ENCODE results near the gene RNF133. TPM values are rescaled to one million over a fixed set of nuclear protein-coding genes. Genes with fewer than 3 reads are reported as not detected.
A peak's percentile ranks its signal among the peaks of the same experiment; 100 is the strongest.

RNF133 gene
- polyA plus RNA-seq, 1 donor from 2014 or later, result not detected

DNA sequence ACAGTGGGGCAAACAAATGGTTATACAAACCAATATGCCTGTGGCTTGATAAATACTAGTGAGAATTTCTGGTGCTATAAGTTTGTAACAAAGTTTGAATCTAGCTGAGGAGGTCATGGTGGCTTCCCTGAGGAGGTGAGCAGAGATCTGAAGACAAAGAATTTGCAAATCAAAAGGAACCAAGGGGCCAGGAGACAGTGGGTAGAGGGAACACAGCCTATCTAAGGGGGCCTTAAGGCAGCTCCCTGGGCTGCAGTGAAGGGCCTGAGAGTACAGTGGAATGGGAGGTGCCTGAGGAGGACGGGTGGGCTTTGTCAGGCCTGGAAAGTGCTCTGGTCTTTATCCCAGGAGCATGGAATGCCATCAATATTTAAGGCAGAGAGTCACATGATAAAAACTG lies 21.8 kb downstream of the RNF133 start:
- Mint-ChIP-seq H3K4me3 (no peak overlapping the region), H3K4me1 (no peaks in the 10 kb centered on the region), H3K27ac (no peak overlapping the region), H3K9me3 (peaks cover 0 to 6% (median 2%) of the 10 kb centered on the region in 3 donors), H3K36me3 (no peaks in the 10 kb centered on the region), H3K27me3 (no peaks in the 10 kb centered on the region)

DNA sequence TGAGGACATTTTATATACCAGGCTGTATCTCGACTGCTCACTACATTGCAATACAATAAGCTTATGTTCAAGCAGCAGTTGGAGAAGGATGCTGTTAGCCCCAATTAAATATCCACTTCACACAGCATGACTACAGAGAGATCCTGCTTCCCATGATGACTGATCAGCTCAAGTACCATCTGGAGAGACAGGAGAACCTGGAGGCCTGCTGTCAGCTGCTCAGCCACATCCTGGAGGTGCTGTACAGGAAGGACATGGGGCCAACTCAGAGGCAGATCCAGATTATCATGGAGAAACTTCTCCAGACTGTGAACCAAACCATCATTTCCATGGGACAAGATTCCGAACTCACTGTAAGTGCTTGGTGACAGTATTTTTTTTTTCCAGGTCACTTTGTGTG lies 22.5 kb downstream of the RNF133 start:
- Mint-ChIP-seq H3K4me1 (peaks cover 0 to 2% (median 0%) of the 10 kb centered on the region in 3 donors), H3K9me3 (peaks cover 2 to 6% (median 3%) of the 10 kb centered on the region in 3 donors), H3K27ac (no peak overlapping the region), H3K4me3 (no peak overlapping the region), H3K36me3 (peaks cover 1% of the 10 kb centered on the region), H3K27me3 (no peaks in the 10 kb centered on the region)

- no peak overlapping the region for H3K4me3 Mint-ChIP-seq
- H3K27ac Mint-ChIP-seq, result no peak overlapping the region
- peaks cover 2 to 6% (median 4%) of the 10 kb centered on the region in 3 donors for H3K9me3 Mint-ChIP-seq
- peaks cover 0 to 2% (median 0%) of the 10 kb centered on the region in 3 donors for H3K4me1 Mint-ChIP-seq
- no peaks in the 10 kb centered on the region for H3K27me3 Mint-ChIP-seq
- peaks cover 3% of the 10 kb centered on the region for H3K36me3 Mint-ChIP-seq
These were observed 23.3 kb downstream of the RNF133 start for GRCh38 chr7:122675621-122676020.

DNA sequence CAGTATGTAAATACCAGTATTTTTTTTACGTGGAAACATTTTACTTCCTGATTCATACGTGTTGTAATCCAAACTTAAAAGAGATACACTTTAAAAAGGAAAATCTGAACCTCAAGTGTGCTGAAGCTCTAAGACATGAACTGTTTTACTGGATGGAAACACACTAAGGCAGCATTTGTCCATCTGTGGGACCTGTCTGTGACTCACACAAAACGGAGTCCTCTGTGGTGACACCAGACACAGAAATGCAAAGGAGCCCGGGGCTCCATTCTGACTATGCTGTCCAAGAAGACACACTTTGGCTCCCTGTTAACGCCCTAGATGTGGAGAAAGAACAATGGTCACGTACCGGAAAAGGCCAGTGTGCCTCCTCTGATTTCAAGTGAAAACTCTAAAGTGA lies 23.9 kb downstream of the RNF133 start:
- Mint-ChIP-seq H3K4me1 (peaks cover 0 to 2% (median 0%) of the 10 kb centered on the region in 3 donors), H3K27ac (no peak overlapping the region), H3K9me3 (peaks cover 2 to 6% (median 4%) of the 10 kb centered on the region in 3 donors), H3K27me3 (no peaks in the 10 kb centered on the region), H3K36me3 (peaks cover 3% of the 10 kb centered on the region), H3K4me3 (no peak overlapping the region)

DNA sequence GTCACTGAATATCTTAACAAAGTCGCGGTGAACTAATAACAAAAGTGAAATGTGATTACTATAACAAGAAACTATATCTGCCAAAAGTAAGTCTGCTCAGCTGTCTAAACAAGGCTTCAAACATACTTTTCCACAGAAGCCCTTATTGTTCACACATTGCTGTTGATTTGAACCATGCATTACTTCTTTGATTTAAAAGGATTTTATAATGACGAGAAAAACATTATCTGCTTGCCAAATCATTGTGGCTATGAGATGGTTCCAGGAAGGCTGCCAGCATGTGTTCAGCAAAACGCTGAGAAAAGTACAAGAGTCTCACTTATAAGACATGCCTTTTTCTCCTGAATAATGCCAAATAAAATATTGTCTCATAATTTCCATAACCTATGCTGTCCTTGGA lies 24.4 kb downstream of the RNF133 start:
- Mint-ChIP-seq H3K27me3 (no peaks in the 10 kb centered on the region), H3K4me3 (no peak overlapping the region), H3K27ac (no peak overlapping the region), H3K9me3 (peaks cover 2 to 6% (median 4%) of the 10 kb centered on the region in 3 donors), H3K4me1 (peaks cover 0 to 2% (median 0%) of the 10 kb centered on the region in 3 donors), H3K36me3 (peaks cover 3% of the 10 kb centered on the region)

DNA sequence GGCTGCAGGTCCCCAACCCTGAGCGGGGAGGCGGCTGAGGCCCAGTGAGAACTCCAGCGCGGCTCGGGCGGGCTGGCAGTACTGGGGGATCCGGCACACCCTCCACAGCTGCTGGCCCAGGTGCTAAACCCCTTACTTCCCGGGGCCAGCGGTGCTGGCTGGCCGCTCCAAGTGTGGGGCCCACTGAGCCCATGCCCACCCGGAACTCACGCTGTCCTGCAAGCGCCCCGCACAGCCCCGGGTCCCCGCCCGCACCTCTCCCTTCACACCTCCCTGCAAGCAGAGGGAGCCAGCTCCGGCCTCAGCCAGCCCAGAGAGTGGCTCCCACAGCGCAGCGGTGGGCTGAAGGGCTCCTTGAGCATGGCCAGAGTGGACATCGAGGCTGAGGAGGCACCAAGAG lies 25.0 kb downstream of the RNF133 start:
- no peak overlapping the region for H3K27ac Mint-ChIP-seq

GRCh38 chr7:122672536-122672935 lies 26.4 kb downstream of the RNF133 start:
- no peaks in the 10 kb centered on the region for H3K27me3 Mint-ChIP-seq

More for the DNA sequence above, 25.0 kb downstream of the RNF133 start:
- peaks cover 3% of the 10 kb centered on the region for H3K36me3 Mint-ChIP-seq
- H3K9me3 Mint-ChIP-seq, result peaks cover 2 to 4% (median 3%) of the 10 kb centered on the region in 3 donors
- no peaks in the 10 kb centered on the region for H3K27me3 Mint-ChIP-seq
- H3K4me3 Mint-ChIP-seq, result no peak overlapping the region
- H3K4me1 Mint-ChIP-seq, result peaks cover 0 to 2% (median 0%) of the 10 kb centered on the region in 3 donors

GRCh38 chr7:122663733-122664132 lies 35.2 kb downstream of the RNF133 start:
- Mint-ChIP-seq H3K36me3 (no peaks in the 10 kb centered on the region), H3K4me3 (no peak overlapping the region), H3K4me1 (no peaks in the 10 kb centered on the region), H3K27me3 (no peaks in the 10 kb centered on the region), H3K27ac (no peak overlapping the region), H3K9me3 (peaks cover 0 to 4% (median 0%) of the 10 kb centered on the region in 3 donors)

More at GRCh38 chr7:122672536-122672935, 26.4 kb downstream of the RNF133 start:
- H3K4me3 Mint-ChIP-seq, result no peak overlapping the region
- H3K27ac Mint-ChIP-seq, result no peak overlapping the region
- H3K36me3 Mint-ChIP-seq, result peaks cover 3% of the 10 kb centered on the region
- H3K9me3 Mint-ChIP-seq, result peaks cover 2 to 6% (median 4%) of the 10 kb centered on the region in 3 donors
- H3K4me1 Mint-ChIP-seq, result peaks cover 0 to 2% (median 0%) of the 10 kb centered on the region in 3 donors

GRCh38 chr7:122658856-122659255 lies 40.1 kb downstream of the RNF133 start:
- Mint-ChIP-seq H3K27ac (peak overlapping the region in 1 of 3 donors; percentile 54), H3K4me1 (no peaks in the 10 kb centered on the region), H3K27me3 (no peaks in the 10 kb centered on the region), H3K36me3 (peaks cover 2% of the 10 kb centered on the region), H3K9me3 (peaks cover 0 to 12% (median 5%) of the 10 kb centered on the region in 3 donors), H3K4me3 (no peak overlapping the region)

DNA sequence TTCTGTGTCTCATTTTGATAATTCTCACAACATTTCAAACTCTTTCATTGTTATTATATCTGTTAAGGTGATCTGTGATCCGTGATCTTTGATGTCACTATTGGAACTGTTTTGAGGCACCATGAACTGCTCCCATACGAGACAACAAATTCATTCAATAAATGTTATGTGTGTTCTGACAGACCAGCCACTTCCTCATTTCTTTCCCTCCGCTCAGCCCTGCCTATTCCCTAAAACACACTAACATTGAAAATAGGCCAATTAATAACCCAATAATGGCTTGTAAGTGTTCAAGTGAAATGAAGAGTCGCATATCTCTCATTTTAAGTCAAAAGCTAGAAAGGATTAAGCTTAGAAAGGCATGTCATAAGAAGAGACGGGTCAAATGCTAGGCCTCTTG lies 45.2 kb downstream of the RNF133 start:
- Mint-ChIP-seq H3K27me3 (no peaks in the 10 kb centered on the region), H3K36me3 (peaks cover 2% of the 10 kb centered on the region), H3K27ac (no peak overlapping the region), H3K4me1 (no peaks in the 10 kb centered on the region), H3K4me3 (no peak overlapping the region), H3K9me3 (peaks cover 3 to 12% (median 3%) of the 10 kb centered on the region in 3 donors)

DNA sequence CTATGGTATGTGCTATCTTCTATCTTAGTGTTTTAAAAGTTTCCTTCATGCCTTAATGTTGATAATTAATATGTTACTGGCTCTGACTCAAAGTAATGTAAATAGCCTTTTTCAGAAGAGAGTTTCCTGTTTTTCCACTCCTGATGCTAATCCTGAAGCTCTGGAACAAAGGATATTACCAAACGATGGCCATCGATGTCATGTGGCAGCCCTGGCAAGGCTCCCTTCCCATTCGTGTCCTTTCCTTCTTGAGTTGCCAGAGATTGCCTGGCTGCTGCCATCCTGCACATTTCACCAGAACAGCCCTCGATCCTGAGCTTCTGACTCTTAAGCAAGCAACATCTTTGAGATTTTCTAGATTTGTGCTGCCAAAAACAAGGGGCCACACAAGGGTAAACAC lies 46.0 kb downstream of the RNF133 start:
- no peaks in the 10 kb centered on the region for H3K4me1 Mint-ChIP-seq
- H3K9me3 Mint-ChIP-seq, result peaks cover 3 to 12% (median 3%) of the 10 kb centered on the region in 3 donors
- peaks cover 2% of the 10 kb centered on the region for H3K36me3 Mint-ChIP-seq
- no peaks in the 10 kb centered on the region for H3K27me3 Mint-ChIP-seq
- no peak overlapping the region for H3K27ac Mint-ChIP-seq
- no peak overlapping the region for H3K4me3 Mint-ChIP-seq

- Mint-ChIP-seq H3K4me3 (no peak overlapping the region), H3K4me1 (no peaks in the 10 kb centered on the region), H3K27ac (no peak overlapping the region), H3K9me3 (peaks cover 3 to 11% (median 4%) of the 10 kb centered on the region in 3 donors), H3K36me3 (no peaks in the 10 kb centered on the region), H3K27me3 (no peaks in the 10 kb centered on the region)
These were observed 47.5 kb downstream of the RNF133 start for GRCh38 chr7:122651451-122651850.

Other genes with a start within 250 kb of the RNF133 start
- gene RNF148, start 3.8 kb upstream of the RNF133 start, polyA plus RNA-seq, result not detected
- gene CADPS2, start 187.3 kb upstream of the RNF133 start, polyA plus RNA-seq, result not detected

Measured in IgD-negative memory B cell (primary cell).